ENCODE measurements around the gene VPS13D.

The VPS13D gene

DNA sequence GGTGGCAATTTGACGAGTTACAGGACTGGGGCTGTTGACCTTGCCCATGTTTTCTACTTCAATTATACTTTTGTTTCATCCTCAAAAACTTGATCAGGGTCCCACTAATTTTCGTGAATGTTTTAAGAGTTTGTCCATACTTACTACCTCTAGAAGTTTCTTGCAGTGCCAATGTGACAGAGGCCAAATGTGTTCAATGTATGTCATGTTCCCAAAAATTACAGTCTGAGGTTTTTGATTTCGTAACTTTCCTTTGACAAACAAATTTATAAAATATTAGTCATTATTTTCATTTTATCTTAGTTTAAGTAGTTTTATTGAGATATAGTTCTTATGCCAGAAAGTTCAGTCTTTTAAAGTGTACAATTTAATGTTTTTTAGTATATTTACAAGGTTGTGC lies 15.3 kb downstream of the VPS13D start:
- peaks cover 27% of the 10 kb centered on the region for H3K36me3 ChIP-seq (ENCODE audit: insufficient read depth, low read length)
- no peak overlapping the region for H3K9ac ChIP-seq (ENCODE audit: low read length)

DNA sequence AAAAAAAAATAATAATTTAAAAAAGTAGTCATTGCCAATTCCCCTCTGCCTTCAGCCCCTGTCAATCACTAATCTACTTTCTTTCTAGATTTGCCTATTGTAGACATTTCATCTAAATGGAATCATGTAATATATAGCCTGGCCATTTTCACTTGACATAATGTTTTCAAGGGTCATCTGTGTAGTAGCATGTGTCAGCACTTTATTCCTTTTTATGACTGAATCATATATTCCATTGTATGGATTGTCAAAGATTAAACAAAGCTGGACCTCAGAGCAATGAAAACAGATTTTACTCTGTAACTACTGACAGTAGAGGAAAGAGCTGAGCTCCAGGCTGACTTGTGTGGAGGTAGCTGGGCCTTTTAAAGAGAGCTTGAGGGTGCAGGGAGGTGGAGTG lies 15.9 kb downstream of the VPS13D start:
- H3K4me3 ChIP-seq (ENCODE audit: low read depth, low read length, poor library complexity, severe bottlenecking), result no peak overlapping the region
- H3K79me2 ChIP-seq (ENCODE audit: insufficient read depth, low read length), result no peaks in the 10 kb centered on the region
- H3K9me3 ChIP-seq (ENCODE audit: low read length), result no peaks in the 10 kb centered on the region
- TF ChIP-seq EZH2 (IDR thresholded peaks at IDR 0.05; ENCODE audit: borderline replicate concordance, low read length), result no peak
- TF ChIP-seq, protein P1, sequence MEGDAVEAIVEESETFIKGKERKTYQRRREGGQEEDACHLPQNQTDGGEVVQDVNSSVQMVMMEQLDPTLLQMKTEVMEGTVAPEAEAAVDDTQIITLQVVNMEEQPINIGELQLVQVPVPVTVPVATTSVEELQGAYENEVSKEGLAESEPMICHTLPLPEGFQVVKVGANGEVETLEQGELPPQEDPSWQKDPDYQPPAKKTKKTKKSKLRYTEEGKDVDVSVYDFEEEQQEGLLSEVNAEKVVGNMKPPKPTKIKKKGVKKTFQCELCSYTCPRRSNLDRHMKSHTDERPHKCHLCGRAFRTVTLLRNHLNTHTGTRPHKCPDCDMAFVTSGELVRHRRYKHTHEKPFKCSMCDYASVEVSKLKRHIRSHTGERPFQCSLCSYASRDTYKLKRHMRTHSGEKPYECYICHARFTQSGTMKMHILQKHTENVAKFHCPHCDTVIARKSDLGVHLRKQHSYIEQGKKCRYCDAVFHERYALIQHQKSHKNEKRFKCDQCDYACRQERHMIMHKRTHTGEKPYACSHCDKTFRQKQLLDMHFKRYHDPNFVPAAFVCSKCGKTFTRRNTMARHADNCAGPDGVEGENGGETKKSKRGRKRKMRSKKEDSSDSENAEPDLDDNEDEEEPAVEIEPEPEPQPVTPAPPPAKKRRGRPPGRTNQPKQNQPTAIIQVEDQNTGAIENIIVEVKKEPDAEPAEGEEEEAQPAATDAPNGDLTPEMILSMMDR (IDR thresholded peaks at IDR 0.05; ENCODE audit: low read length), result no peak
- peaks cover 31% of the 10 kb centered on the region for H3K36me3 ChIP-seq (ENCODE audit: insufficient read depth, low read length)
- H4K20me1 ChIP-seq (ENCODE audit: insufficient read depth, low read length), result no peaks in the 10 kb centered on the region
- H3K4me1 ChIP-seq (ENCODE audit: insufficient read depth, low read length, severe bottlenecking), result no peaks in the 10 kb centered on the region
- no peak overlapping the region for H3K9ac ChIP-seq (ENCODE audit: low read length)
- no peak overlapping the region for H3K27ac ChIP-seq (ENCODE audit: low read depth, low read length, poor library complexity, severe bottlenecking)
- H3K9me2 ChIP-seq (ENCODE audit: low read depth, low read length), result no peaks in the 10 kb centered on the region
- H3K4me2 ChIP-seq (ENCODE audit: low read length), result no peak overlapping the region
- no peaks in the 10 kb centered on the region for H3K27me3 ChIP-seq (ENCODE audit: insufficient read depth, low read length)
- no peak overlapping the region for H2AFZ ChIP-seq (ENCODE audit: low read length)
- no peaks in the 10 kb centered on the region for H3F3A ChIP-seq (ENCODE audit: insufficient read depth, low read length)

More for the DNA sequence above, 15.3 kb downstream of the VPS13D start:
- H3K4me3 ChIP-seq (ENCODE audit: low read depth, low read length, poor library complexity, severe bottlenecking), result no peak overlapping the region
- no peak overlapping the region for H2AFZ ChIP-seq (ENCODE audit: low read length)
- TF ChIP-seq, protein P1 (IDR thresholded peaks at IDR 0.05; ENCODE audit: low read length), result no peak
- no peak for TF ChIP-seq EZH2 (IDR thresholded peaks at IDR 0.05; ENCODE audit: borderline replicate concordance, low read length)
- H3K27me3 ChIP-seq (ENCODE audit: insufficient read depth, low read length), result no peaks in the 10 kb centered on the region
- no peaks in the 10 kb centered on the region for H4K20me1 ChIP-seq (ENCODE audit: insufficient read depth, low read length)
- no peaks in the 10 kb centered on the region for H3K79me2 ChIP-seq (ENCODE audit: insufficient read depth, low read length)
- no peak overlapping the region for H3K27ac ChIP-seq (ENCODE audit: low read depth, low read length, poor library complexity, severe bottlenecking)
- no peaks in the 10 kb centered on the region for H3K4me1 ChIP-seq (ENCODE audit: insufficient read depth, low read length, severe bottlenecking)
- H3K9me3 ChIP-seq (ENCODE audit: low read length), result no peaks in the 10 kb centered on the region
- H3K9me2 ChIP-seq (ENCODE audit: low read depth, low read length), result no peaks in the 10 kb centered on the region
- no peak overlapping the region for H3K4me2 ChIP-seq (ENCODE audit: low read length)
- no peaks in the 10 kb centered on the region for H3F3A ChIP-seq (ENCODE audit: insufficient read depth, low read length)

DNA sequence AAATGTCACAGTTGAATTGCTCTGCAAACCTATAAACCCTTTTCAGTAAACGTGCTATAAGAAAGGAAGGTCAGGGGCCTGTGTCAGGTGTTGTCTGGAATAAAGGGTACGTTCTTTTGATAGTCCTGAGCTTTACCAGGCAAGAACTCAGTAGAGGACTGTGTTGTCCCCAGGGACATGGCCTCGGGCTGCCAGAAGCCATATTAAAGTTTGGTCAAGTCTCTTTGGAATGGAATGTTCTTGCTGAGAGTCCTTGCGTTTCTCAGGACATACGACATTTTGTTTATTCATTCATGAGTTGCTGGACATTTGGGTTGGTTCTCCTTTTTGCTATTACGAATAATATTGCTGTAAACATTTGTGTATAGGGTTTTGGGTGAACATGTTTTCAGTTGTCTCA lies 16.8 kb downstream of the VPS13D start:
- H3K4me3 ChIP-seq (ENCODE audit: low read depth, low read length, poor library complexity, severe bottlenecking), result no peak overlapping the region

More for the DNA sequence above, 16.8 kb downstream of the VPS13D start:
- H3K9me3 ChIP-seq (ENCODE audit: low read length), result no peaks in the 10 kb centered on the region
- TF ChIP-seq, protein P1 (IDR thresholded peaks at IDR 0.05; ENCODE audit: low read length), result no peak
- no peak for TF ChIP-seq EZH2 (IDR thresholded peaks at IDR 0.05; ENCODE audit: borderline replicate concordance, low read length)
- no peak overlapping the region for H3K9ac ChIP-seq (ENCODE audit: low read length)
- no peaks in the 10 kb centered on the region for H3K27me3 ChIP-seq (ENCODE audit: insufficient read depth, low read length)
- H3F3A ChIP-seq (ENCODE audit: insufficient read depth, low read length), result no peaks in the 10 kb centered on the region
- H3K79me2 ChIP-seq (ENCODE audit: insufficient read depth, low read length), result no peaks in the 10 kb centered on the region
- H3K27ac ChIP-seq (ENCODE audit: low read depth, low read length, poor library complexity, severe bottlenecking), result no peak overlapping the region
- H4K20me1 ChIP-seq (ENCODE audit: insufficient read depth, low read length), result no peaks in the 10 kb centered on the region
- no peaks in the 10 kb centered on the region for H3K9me2 ChIP-seq (ENCODE audit: low read depth, low read length)
- H3K4me2 ChIP-seq (ENCODE audit: low read length), result no peak overlapping the region
- peaks cover 37% of the 10 kb centered on the region for H3K36me3 ChIP-seq (ENCODE audit: insufficient read depth, low read length)
- no peaks in the 10 kb centered on the region for H3K4me1 ChIP-seq (ENCODE audit: insufficient read depth, low read length, severe bottlenecking)
- no peak overlapping the region for H2AFZ ChIP-seq (ENCODE audit: low read length)
